ENCODE data around the gene CYP1A1.
A peak's percentile ranks its signal among the peaks of the same experiment; 100 is the strongest.

Gene CYP1A1, protein sequence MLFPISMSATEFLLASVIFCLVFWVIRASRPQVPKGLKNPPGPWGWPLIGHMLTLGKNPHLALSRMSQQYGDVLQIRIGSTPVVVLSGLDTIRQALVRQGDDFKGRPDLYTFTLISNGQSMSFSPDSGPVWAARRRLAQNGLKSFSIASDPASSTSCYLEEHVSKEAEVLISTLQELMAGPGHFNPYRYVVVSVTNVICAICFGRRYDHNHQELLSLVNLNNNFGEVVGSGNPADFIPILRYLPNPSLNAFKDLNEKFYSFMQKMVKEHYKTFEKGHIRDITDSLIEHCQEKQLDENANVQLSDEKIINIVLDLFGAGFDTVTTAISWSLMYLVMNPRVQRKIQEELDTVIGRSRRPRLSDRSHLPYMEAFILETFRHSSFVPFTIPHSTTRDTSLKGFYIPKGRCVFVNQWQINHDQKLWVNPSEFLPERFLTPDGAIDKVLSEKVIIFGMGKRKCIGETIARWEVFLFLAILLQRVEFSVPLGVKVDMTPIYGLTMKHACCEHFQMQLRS

DNA sequence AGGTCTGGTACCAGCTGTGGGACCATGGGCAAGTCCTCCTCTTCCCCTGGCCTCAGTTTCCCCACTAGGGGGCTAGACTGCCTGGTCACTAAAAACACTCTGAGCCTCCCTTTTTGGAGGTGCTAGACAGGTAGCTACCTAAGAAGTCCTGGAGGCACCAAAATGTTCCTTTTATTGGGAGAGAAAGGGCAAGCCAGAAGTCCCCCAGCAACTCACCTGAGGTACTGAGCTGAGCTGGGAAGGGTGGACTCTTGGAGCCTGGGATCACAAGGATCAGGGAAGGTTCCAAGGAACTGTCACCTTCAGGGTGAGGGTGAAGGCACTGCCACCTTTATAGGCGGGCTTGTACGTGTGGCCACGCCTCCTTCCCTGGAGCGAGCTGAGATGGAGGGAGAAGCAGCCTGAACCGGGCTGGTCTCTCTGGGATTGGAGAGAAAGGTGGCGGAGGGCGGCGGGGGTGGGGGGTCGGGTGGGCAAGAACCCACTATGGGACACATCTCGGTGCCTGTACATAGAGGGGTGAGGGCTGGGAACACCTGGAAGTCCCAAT, at the start of gene CYP1A1:
TSS of gene CYP1A1 (minus strand) at position 304 of the 550 bp plus-strand sequence. CDS start 2,431 bp downstream, outside the sequence.
- peak within 1 kb of the TSS in 6 of 21 experiments; percentile 4 to 68 (median 28) for H3K27ac ChIP-seq
- H3K4me3 ChIP-seq: peak within 1 kb of the TSS; percentile 23 to 48 (median 39)

DNA sequence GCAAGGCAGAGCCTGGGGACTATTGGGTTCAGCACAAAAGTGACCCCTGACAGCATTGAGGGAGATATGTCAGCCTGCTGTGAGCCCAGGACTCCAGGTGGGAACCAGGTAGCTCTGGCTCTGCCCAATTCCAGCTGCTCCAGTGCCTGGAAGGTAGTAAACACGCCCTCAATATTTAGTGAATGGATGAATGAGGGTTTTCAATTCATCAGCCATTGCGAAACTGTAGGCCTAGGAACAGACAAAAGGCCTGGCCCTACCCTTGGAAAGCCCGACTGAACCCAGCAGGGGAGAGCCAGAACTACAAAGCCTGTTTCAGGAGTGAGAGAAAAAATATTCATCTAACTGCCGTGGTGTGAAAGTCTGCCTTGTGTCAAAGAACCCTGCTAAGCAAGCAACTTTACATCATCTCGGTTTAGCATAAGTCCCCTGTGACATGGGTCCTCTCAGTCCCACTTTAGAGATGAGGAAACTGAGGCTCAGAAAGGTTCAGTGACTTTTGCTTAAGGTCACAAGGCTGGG, 48.5 kb upstream of the CYP1A1 start:
- Histone ChIP-seq H3K4me3 (no peak overlapping the region), H3K27ac (peak overlapping the region in 13 of 21 experiments; percentile 3 to 100 (median 42))

GRCh38 chr15:74773329-74773728, 48.0 kb upstream of the CYP1A1 start:
- Histone ChIP-seq H3K4me3 (no peak overlapping the region), H3K27ac (peak overlapping the region in 12 of 21 experiments; percentile 3 to 100 (median 49))

GRCh38 chr15:74770211-74770903, 45.0 kb upstream of the CYP1A1 start:
- Histone ChIP-seq H3K4me3 (no peak overlapping the region), H3K27ac (no peak overlapping the region)

GRCh38 chr15:74769463-74770025, 44.2 kb upstream of the CYP1A1 start:
- Histone ChIP-seq H3K4me3 (no peak overlapping the region), H3K27ac (no peak overlapping the region)

- Histone ChIP-seq H3K4me3 (no peak overlapping the region), H3K27ac (no peak overlapping the region)
These were observed 43.5 kb upstream of the CYP1A1 start for GRCh38 chr15:74768771-74769342.

GRCh38 chr15:74768099-74768770, 42.9 kb upstream of the CYP1A1 start:
- Histone ChIP-seq H3K4me3 (no peak overlapping the region), H3K27ac (no peak overlapping the region)

DNA sequence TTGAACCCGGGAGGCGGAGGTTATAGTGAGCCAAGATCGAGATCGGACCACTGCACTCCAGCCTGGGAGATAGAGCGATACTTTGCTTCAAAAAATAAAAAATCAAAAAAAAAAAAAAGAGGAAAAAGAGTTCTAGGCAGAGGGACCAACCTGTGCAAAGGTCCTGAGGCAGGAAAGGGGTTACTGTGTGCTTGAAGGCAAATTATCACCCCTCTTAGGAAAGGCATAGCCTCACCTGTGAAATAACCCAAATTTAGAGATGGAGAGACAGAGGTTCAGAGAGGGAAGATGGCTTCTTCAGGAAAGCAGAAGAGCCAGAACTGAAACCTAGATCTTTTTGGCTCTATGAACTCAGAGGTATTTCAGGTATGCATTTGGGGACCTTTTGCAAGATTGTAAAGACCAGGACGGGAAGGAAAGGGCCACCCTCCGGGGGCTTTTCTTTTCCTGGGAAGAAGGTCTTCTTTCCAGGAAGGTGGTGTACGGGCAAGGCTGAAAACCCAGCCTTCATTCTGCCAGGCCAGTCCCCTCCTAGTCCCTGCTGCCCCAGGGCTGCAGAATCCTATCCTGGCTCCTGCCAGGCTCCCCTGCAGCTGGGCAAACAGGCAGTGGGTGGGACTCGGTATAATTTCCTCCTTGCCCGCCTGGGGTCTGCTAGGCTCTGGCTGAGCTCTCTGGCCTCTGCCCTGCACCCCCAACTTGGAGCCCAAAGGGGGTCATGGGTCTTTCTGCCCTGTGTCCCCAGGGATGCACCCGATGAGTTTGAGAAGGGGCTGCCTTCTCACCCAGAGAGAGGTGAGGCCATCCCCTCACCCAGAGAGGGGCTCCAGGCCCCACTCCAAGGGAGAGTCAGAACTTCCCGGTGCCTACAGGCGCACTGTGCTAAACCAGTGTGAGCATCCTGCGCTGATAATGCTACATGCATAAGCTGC, 42.1 kb upstream of the CYP1A1 start:
- H3K27ac ChIP-seq: no peak overlapping the region
- no peak overlapping the region for H3K4me3 ChIP-seq

- Histone ChIP-seq H3K27ac (no peak overlapping the region), H3K4me3 (no peak overlapping the region)
These were observed 38.1 kb upstream of the CYP1A1 start for GRCh38 chr15:74763416-74763815.

DNA sequence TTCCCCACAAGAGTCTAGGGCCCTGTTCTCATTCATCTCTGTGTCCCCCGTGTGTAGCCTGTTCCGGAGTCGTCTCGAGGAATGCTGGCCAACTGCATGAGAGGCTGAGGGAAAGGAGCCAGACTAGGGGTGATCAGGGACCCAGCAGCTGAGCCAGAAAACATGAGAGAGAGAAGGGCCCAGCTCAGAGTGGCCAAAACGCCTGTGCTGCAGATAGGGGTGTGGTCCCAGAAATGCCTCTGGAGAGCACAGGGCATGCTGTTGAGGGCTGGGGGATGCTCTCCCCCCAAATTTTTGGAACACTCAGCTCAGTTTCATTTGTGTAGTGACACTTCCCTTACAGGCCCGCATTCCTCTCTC, 37.4 kb upstream of the CYP1A1 start:
- no peak overlapping the region for H3K4me3 ChIP-seq
- H3K27ac ChIP-seq: peak overlapping the region in 1 of 21 experiments; percentile 10

DNA sequence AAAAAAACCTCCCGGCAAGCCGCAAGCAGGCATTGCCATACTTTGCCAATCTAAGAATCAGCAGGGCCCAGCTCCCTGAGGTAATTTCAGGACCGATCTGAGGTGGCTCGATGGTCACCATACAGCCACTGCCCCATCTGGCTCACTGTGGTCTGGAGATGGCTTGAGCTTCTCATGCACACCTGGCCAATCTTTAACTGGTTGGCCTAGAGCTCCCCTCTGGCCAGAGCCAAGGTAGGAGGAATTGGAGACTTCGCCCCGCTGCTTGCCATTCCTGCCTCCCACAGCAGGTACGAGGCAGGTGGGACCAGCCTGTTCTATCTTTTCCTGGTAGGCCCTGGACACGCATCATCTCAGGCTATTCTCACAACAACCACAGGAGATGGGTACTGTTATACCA, 33.4 kb upstream of the CYP1A1 start:
- H3K27ac ChIP-seq: no peak overlapping the region
- no peak overlapping the region for H3K4me3 ChIP-seq

DNA sequence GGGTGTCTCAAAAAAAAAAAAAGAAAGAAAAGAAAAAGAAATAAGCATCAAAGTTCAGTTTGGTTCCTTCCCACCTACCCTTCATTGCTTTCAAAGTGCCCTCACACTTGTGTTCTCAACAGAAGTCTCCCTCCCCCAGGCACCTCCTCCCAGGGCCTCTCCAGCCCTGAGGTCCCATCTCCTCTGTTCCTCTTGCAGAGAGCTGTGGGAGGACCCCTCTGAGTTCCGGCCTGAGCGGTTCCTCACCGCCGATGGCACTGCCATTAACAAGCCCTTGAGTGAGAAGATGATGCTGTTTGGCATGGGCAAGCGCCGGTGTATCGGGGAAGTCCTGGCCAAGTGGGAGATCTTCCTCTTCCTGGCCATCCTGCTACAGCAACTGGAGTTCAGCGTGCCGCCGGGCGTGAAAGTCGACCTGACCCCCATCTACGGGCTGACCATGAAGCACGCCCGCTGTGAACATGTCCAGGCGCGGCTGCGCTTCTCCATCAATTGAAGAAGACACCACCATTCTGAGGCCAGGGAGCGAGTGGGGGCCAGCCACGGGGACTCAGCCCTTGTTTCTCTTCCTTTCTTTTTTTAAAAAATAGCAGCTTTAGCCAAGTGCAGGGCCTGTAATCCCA, 29.4 kb upstream of the CYP1A1 start:
- Histone ChIP-seq H3K4me3 (no peak overlapping the region), H3K27ac (no peak overlapping the region)

- Histone ChIP-seq H3K4me3 (no peak overlapping the region), H3K27ac (no peak overlapping the region)
These were observed 27.2 kb upstream of the CYP1A1 start for GRCh38 chr15:74752531-74752930.

DNA sequence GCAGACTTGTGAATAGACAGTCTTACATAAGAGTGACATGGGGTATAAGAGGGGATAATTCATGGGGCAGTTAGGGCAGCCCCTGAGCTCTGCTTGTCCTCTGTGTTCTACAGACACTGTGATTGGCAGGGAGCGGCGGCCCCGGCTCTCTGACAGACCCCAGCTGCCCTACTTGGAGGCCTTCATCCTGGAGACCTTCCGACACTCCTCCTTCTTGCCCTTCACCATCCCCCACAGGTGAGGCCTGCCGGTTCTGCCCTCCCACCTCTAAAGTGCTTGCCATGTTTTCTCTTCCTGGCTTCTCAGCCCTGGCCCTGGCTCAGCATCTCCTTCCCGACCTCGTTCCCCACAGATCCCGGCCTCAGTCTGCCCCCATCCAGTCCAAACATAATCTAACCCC, 26.7 kb upstream of the CYP1A1 start:
- Histone ChIP-seq H3K27ac (no peak overlapping the region), H3K4me3 (no peak overlapping the region)

- Histone ChIP-seq H3K27ac (no peak overlapping the region), H3K4me3 (no peak overlapping the region)
These were observed 25.4 kb upstream of the CYP1A1 start for GRCh38 chr15:74750751-74751150.

DNA sequence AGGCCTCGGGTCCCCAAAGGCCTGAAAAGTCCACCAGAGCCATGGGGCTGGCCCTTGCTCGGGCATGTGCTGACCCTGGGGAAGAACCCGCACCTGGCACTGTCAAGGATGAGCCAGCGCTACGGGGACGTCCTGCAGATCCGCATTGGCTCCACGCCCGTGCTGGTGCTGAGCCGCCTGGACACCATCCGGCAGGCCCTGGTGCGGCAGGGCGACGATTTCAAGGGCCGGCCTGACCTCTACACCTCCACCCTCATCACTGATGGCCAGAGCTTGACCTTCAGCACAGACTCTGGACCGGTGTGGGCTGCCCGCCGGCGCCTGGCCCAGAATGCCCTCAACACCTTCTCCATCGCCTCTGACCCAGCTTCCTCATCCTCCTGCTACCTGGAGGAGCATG, 24.5 kb upstream of the CYP1A1 start:
- H3K27ac ChIP-seq: no peak overlapping the region
- no peak overlapping the region for H3K4me3 ChIP-seq

DNA sequence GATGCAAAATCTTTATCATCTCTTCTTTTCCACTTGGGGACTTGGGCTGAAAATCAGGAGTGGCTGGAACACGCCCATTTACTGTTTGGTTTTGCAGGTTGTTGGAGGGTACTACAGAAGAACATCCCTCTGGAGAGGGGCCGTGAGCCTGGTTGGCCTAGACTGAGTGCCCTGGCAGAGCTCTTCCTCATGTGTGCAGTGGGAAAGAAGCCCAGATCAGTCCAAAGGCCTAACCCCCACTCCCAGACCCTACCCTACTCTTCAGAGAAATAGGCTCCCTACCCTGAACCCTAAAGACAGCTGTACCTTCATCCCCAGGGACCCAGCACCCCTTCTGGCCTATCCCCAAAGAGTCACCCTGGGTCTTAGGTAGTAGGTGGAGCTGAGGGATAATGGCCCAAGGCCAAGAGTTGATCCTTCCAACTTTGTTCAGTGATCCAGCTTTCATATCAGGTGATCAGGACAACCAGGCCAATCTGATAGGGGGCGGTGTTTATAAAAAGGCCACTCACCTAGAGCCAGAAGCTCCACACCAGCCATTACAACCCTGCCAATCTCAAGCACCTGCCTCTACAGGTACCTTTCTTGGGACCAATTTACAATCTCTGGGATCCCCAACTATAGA, 23.1 kb upstream of the CYP1A1 start, which contains the start of gene CYP1A2:
TSS of gene CYP1A2 (plus strand) at position 524 of the 625 bp plus-strand sequence. CDS start 894 bp downstream, outside the sequence.
- no peak within 1 kb of the TSS for H3K4me3 ChIP-seq
- H3K27ac ChIP-seq: no peak within 1 kb of the TSS
